ENCODE measurements around the gene SESTD1. TPM values are rescaled to one million over a fixed set of nuclear protein-coding genes. Genes with fewer than 3 reads are reported as not detected.

Gene SESTD1
- total and polyA plus RNA-seq, 2 of the 13 experiments (the other 11 are each of a cell fraction or from before 2014, with no cell fraction given), result 74.4 to 101 TPM

DNA sequence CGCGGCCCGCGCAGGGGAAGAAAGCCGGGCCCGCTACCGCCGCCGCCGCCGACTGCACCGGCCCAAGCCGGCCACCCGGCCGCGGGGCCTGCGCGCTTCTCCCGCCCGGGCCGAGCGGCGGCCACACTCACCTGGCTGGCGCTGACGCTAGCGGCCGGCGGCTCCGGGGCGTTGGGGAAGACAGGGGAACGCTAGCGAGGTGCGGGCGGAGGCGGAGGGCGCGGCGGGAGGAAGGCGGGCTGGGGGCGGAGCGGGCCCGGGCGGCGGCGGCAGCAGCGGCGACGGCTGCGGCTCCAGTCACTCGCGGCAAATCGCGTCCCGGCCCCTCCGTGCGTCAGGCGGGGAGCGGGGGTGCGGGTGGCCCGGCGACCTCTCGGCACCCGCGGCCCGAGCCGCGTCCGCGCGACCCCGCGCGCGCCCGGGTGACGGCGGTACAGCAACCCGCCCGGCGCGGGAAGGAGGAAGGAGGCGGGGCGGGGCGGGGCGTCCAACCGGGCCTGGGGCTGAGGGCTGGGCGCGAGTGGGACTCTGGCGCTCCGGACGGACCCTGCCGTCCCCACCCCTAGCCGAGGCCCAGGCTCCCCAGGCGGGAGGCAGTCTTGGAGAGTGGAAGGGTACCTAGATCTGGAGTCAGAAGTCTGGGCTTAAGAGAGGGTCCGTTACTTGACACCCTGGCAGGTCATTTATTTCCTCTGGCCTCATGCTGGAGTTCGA lies at the start of gene SESTD1 (continued):
- TF ChIP-seq, protein P1, sequence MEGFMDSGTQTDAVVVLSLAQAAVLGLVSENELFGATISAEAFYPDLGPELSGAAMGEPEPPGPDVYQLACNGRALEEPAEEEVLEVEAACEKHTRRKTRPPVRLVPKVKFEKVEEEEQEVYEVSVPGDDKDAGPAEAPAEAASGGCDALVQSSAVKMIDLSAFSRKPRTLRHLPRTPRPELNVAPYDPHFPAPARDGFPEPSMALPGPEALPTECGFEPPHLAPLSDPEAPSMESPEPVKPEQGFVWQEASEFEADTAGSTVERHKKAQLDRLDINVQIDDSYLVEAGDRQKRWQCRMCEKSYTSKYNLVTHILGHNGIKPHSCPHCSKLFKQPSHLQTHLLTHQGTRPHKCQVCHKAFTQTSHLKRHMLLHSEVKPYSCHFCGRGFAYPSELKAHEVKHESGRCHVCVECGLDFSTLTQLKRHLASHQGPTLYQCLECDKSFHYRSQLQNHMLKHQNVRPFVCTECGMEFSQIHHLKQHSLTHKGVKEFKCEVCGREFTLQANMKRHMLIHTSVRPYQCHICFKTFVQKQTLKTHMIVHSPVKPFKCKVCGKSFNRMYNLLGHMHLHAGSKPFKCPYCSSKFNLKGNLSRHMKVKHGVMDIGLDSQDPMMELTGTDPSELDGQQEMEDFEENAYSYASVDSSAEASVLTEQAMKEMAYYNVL (CRISPR knock-in tag; IDR thresholded peaks at IDR 0.05; ENCODE audit: borderline replicate concordance), result peak; percentile 20; the same call in 1 of the 2 replicates
- TF ChIP-seq ZNF232 (CRISPR knock-in tag; IDR thresholded peaks at IDR 0.05; ENCODE audit: borderline replicate concordance) (peak; percentile 77), TMF1 (CRISPR knock-in tag; IDR thresholded peaks at IDR 0.05; ENCODE audit: low read depth) (peak; percentile 0; the same call in 1 of the 2 replicates), EED (CRISPR knock-in tag; IDR thresholded peaks at IDR 0.05) (peak; percentile 75; the same call in 1 of the 2 replicates), ZNF615 (CRISPR knock-in tag; IDR thresholded peaks at IDR 0.05; ENCODE audit: borderline replicate concordance) (no peak), TBL1XR1 (IDR thresholded peaks at IDR 0.05; ENCODE audit: borderline replicate concordance, low read length, partially characterized antibody) (no peak), ARNTL (CRISPR knock-in tag; IDR thresholded peaks at IDR 0.05) (peak; percentile 73), WIZ (CRISPR knock-in tag; IDR thresholded peaks at IDR 0.05) (peak; percentile 74), ZNF773 (CRISPR knock-in tag; IDR thresholded peaks at IDR 0.05; ENCODE audit: borderline replicate concordance) (no peak), SMARCC2 (IDR thresholded peaks at IDR 0.05) (no peak), CBX1 (IDR thresholded peaks at IDR 0.05; ENCODE audit: low read depth) (peak; percentile 54), MIER3 (CRISPR knock-in tag; IDR thresholded peaks at IDR 0.05; ENCODE audit: borderline replicate concordance) (peak; percentile 47; the same call in 1 of the 2 replicates), ZFP36L1 (CRISPR knock-in tag; IDR thresholded peaks at IDR 0.05) (0 out of 2 replicates have a peak, but pooled peaks have one; percentile 62), ZNF720 (CRISPR knock-in tag; IDR thresholded peaks at IDR 0.05) (no peak), ZNF614 (CRISPR knock-in tag; IDR thresholded peaks at IDR 0.05; ENCODE audit: borderline replicate concordance) (peak; percentile 16; the same call in 1 of the 2 replicates)
- TF ChIP-seq, protein P2, sequence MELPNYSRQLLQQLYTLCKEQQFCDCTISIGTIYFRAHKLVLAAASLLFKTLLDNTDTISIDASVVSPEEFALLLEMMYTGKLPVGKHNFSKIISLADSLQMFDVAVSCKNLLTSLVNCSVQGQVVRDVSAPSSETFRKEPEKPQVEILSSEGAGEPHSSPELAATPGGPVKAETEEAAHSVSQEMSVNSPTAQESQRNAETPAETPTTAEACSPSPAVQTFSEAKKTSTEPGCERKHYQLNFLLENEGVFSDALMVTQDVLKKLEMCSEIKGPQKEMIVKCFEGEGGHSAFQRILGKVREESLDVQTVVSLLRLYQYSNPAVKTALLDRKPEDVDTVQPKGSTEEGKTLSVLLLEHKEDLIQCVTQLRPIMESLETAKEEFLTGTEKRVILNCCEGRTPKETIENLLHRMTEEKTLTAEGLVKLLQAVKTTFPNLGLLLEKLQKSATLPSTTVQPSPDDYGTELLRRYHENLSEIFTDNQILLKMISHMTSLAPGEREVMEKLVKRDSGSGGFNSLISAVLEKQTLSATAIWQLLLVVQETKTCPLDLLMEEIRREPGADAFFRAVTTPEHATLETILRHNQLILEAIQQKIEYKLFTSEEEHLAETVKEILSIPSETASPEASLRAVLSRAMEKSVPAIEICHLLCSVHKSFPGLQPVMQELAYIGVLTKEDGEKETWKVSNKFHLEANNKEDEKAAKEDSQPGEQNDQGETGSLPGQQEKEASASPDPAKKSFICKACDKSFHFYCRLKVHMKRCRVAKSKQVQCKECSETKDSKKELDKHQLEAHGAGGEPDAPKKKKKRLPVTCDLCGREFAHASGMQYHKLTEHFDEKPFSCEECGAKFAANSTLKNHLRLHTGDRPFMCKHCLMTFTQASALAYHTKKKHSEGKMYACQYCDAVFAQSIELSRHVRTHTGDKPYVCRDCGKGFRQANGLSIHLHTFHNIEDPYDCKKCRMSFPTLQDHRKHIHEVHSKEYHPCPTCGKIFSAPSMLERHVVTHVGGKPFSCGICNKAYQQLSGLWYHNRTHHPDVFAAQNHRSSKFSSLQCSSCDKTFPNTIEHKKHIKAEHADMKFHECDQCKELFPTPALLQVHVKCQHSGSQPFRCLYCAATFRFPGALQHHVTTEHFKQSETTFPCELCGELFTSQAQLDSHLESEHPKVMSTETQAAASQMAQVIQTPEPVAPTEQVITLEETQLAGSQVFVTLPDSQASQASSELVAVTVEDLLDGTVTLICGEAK (IDR thresholded peaks at IDR 0.05), result no peak
- TF ChIP-seq, protein P2 (CRISPR knock-in tag; IDR thresholded peaks at IDR 0.05), result 0 out of 2 replicates have a peak, but pooled peaks have one; percentile 50
- TF ChIP-seq, protein P3, sequence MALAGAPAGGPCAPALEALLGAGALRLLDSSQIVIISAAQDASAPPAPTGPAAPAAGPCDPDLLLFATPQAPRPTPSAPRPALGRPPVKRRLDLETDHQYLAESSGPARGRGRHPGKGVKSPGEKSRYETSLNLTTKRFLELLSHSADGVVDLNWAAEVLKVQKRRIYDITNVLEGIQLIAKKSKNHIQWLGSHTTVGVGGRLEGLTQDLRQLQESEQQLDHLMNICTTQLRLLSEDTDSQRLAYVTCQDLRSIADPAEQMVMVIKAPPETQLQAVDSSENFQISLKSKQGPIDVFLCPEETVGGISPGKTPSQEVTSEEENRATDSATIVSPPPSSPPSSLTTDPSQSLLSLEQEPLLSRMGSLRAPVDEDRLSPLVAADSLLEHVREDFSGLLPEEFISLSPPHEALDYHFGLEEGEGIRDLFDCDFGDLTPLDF (CRISPR knock-in tag; IDR thresholded peaks at IDR 0.05), result peak; percentile 35; the same call in 1 of the 2 replicates

Measured in HepG2 (cell line).